Small intestine (tissue), 7 donors: ENCODE results near the gene BARHL1. TPM values are rescaled to one million over a fixed set of nuclear protein-coding genes. Genes with fewer than 3 reads are reported as not detected.
A peak's percentile ranks its signal among the peaks of the same experiment; 100 is the strongest.

ENCODE experiments used
- DNase-seq, 2 donors: peaks; one replicate each; pipeline versions ENCODE4 v3.0.0 to v3.0.0-alpha.2; 2013
- FAIRE-seq: peaks from 2 replicates; lab custom pipeline; 2012; peaks lifted over from hg19 to GRCh38; lab: Jason Lieb, UNC
- H3K27ac ChIP-seq, 3 donors: one replicate each; pipeline ENCODE4 v1.5.1; 2013; ENCODE audit warnings: low read length in 2 of 3, mild to moderate bottlenecking in 2 of 3, control low read depth in 1 of 3, inconsistent platforms in 1 of 3, low read depth in 1 of 3, moderate library complexity in 1 of 3
- H3K27me3 ChIP-seq, 3 donors: one replicate each; pipeline ENCODE4 v1.6.1; 2013; ENCODE audit warnings: low read length in 3 of 3, inconsistent platforms in 1 of 3; ENCODE audit not compliant: control insufficient read depth in 3 of 3, insufficient read depth in 3 of 3
- H3K36me3 ChIP-seq, 3 donors: one replicate each; pipeline ENCODE4 v1.6.1; 2013; ENCODE audit warnings: low read length in 3 of 3, inconsistent platforms in 1 of 3, low read depth in 1 of 3, mild to moderate bottlenecking in 1 of 3, moderate library complexity in 1 of 3; ENCODE audit not compliant: control insufficient read depth in 3 of 3, insufficient read depth in 2 of 3
- H3K4me1 ChIP-seq, 3 donors: one replicate each; pipeline ENCODE4 v1.6.1; 2013; ENCODE audit warnings: low read length in 2 of 3, inconsistent platforms in 1 of 3, low read depth in 1 of 3, mild to moderate bottlenecking in 1 of 3, moderate library complexity in 1 of 3; ENCODE audit not compliant: control insufficient read depth in 3 of 3, insufficient read depth in 2 of 3
- H3K4me3 ChIP-seq, 3 donors: one replicate each; pipeline ENCODE4 v1.5.1; 2013; ENCODE audit warnings: low read length in 3 of 3, control low read depth in 1 of 3, inconsistent platforms in 1 of 3, low read depth in 1 of 3, mild to moderate bottlenecking in 1 of 3, moderate library complexity in 1 of 3
- H3K9me3 ChIP-seq, 2 donors: one replicate each; pipeline ENCODE4 v1.6.1; 2013; ENCODE audit warnings: low read depth in 1 of 2, low read length in 1 of 2; ENCODE audit not compliant: control insufficient read depth in 2 of 2, insufficient read depth in 1 of 2
- WGBS, 3 donors: extraction: QIAGEN DNeasy Blood & Tissue Kit; methylation state at CpG; one replicate each; pipeline ENCODE4 v1.1.7; 2013; 5-methylcytosine and 5-hydroxymethylcytosine counted together
- polyA plus RNA-seq, 4 donors: library from polyadenylated mRNA; stranded (reverse) in 3 of 4; unstranded in 1 of 4; fragments of 200-250 nt in 3 of 4; fragments of 120-200 nt in 1 of 4; gene quantifications; one replicate each; pipeline versions ENCODE4 v1.2.1 to v1.2.3, GENCODE V29; 2013
- donor health status: healthy with polysubstance abuse.
- donor health status: control.
- donor health status: control.
- donor health status: Bipolar disorder and iron deficiency.
- donor health status: healthy.

BARHL1 gene
- polyA plus RNA-seq, 4 donors, result not detected

DNA sequence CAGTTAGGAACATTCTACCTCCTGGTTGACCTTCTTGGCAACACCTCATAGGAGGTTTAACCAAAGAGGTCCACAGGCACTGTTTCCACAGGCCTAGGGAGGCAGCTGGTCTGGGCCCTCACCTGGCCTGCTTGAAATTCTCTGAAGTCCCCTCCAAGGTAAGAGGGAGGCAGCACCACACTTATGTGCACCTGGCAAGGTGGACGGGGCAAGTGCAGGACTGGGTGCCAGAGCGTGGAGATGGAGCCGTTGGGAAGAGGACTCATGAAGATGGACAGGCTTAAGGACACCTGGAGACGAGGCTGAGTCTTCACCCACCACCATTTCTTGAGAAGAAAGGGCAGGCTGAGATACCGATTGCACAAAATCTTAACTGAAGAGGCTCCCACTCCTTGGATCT, 6.6 kb upstream of the BARHL1 start:
- H3K4me1 ChIP-seq, result no peaks in the 10 kb centered on the region
- no peaks in the 10 kb centered on the region for H3K36me3 ChIP-seq
- H3K9me3 ChIP-seq, result no peaks in the 10 kb centered on the region
- H3K27ac ChIP-seq, result no peak overlapping the region
- FAIRE-seq (no peak), DNase-seq (no peak)
- no peak overlapping the region for H3K4me3 ChIP-seq
- H3K27me3 ChIP-seq, result peaks cover 11 to 64% (median 24%) of the 10 kb centered on the region in 3 donors
- 58 to 73% (median 71%) methylated on average over 5 of the region's 5 CpGs for WGBS, 3 donors

DNA sequence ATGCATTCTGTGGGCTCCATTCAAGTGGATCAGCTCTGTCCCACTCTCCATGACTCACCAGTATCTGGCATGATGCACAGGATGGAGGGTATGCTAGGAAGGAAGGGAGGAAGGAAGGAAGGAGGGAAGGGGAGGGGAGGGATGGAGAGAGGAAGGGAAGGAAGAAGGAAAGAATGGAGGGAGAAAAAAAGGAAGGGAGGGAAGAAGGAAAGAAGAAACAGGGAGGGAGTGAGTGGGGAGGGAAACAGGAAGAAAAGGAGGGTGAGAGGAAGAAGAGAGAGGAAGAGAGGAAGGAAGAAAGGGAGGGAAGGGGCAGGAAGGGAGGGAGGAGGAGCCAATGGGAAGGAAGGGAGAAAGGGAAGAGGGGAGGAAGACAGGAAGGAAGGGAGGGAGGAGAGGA, 5.3 kb upstream of the BARHL1 start:
- Histone ChIP-seq H3K36me3 (no peaks in the 10 kb centered on the region), H3K27me3 (peaks cover 12 to 76% (median 35%) of the 10 kb centered on the region in 3 donors), H3K9me3 (no peaks in the 10 kb centered on the region), H3K27ac (no peak overlapping the region), H3K4me3 (no peak overlapping the region), H3K4me1 (peaks cover 0 to 5% (median 0%) of the 10 kb centered on the region in 3 donors)
- FAIRE-seq (no peak), DNase-seq (no peak)

DNA sequence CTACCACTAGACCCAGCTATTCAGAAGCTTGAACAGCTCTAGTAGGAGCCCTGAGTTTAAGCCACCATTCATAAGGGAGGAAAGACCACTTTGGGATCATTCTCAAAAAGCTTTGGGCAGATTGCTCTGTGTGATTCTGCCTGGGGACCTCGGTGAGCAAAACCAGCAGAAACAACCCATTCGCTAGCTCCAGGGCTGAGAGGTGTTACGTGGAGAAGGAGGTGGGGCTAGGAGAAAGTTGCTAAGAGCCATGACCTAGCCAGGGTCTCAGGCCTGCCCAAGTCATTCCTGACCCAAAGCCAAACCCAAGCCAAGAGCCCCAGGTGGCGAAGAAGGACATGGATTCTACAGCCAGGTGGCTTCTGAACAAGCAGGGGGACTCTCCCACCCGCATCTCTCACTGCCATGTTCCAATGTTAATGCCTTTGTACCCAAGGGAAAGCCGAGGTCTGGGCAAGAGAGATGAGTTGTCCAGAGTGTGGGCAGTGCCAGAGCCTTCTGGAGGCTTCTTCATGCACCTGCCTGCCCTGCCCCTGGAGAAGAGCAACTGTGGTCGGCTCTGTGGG, 4.0 kb upstream of the BARHL1 start:
- Histone ChIP-seq H3K27me3 (peaks cover 22 to 80% (median 38%) of the 10 kb centered on the region in 3 donors), H3K27ac (no peak overlapping the region), H3K9me3 (no peaks in the 10 kb centered on the region), H3K36me3 (no peaks in the 10 kb centered on the region), H3K4me3 (no peak overlapping the region), H3K4me1 (peaks cover 0 to 5% (median 0%) of the 10 kb centered on the region in 3 donors)
- WGBS, 3 donors, result 32 to 40% (median 38%) methylated on average over 7 of the region's 7 CpGs
- FAIRE-seq, result no peak
- DNase-seq, result no peak

DNA sequence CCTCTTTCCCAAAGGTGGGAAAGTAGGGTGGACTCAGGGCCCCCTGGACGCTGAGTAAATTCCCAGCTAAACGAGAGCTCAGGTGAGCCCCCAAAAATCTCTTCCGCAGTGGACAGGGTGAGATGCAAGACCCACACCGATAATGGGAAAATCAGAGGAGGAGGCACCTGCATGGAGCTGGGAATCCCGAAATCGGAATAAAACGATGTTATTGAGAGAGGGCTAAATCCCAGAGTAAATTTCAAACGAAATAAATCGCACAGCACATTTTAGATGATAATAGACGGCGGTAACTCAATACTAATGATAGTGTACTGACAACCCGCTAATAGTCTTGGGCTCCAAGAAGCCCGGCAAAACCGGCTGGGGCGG, 3.0 kb upstream of the BARHL1 start:
- WGBS, 3 donors, result 10 to 13% (median 11%) methylated on average over 15 of the region's 15 CpGs
- no peak for FAIRE-seq
- Histone ChIP-seq H3K4me3 (no peak overlapping the region), H3K27ac (no peak overlapping the region), H3K36me3 (no peaks in the 10 kb centered on the region), H3K9me3 (no peaks in the 10 kb centered on the region), H3K4me1 (peaks cover 0 to 5% (median 0%) of the 10 kb centered on the region in 3 donors), H3K27me3 (peaks cover 22 to 89% (median 44%) of the 10 kb centered on the region in 3 donors)
- DNase-seq, result no peak

GRCh38 chr9:132582786-132583583, 579 bp downstream of the BARHL1 start:
- no peak for DNase-seq
- FAIRE-seq, result no peak
- WGBS, 3 donors, result 16 to 26% (median 24%) methylated on average over 37 of the region's 37 CpGs
- Histone ChIP-seq H3K4me3 (no peak overlapping the region), H3K36me3 (no peaks in the 10 kb centered on the region), H3K9me3 (no peaks in the 10 kb centered on the region), H3K27me3 (peaks cover 37 to 97% (median 65%) of the 10 kb centered on the region in 3 donors), H3K4me1 (peaks cover 0 to 5% (median 0%) of the 10 kb centered on the region in 3 donors), H3K27ac (no peak overlapping the region)

DNA sequence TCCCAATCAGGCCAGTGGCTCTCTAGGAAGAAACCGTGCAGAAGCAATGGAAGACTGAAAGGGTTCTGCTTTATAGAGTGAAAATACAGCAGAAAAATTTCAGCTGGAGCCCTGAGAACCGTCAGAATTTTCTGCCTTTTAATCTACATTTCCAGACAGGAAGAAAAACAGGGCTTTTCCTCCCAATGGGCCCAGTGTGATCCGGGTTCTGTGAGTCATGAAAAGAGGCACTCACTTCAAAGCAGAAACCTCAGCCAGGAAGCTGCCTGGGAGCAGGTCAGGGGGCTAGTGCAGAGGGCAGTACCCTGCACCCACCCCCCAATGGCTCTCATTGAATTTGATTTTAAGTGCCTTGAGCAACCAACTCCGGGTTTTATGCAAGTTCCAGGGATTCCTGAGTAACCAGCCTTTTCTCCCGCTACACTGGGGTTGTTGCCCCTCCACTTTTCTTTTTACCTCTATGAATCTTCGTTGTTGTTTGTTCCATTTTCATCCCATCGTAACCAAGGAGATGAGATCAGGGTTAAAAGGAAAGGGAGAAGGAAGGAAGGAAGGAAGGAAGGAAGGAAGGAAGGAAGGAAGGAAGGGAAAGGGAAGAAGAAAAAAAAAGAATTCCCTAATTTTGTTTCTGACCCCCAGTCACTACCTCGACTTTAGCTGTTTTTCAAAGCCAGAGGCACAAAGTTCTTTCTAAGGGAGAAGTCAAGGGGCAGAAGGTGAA, 1.3 kb downstream of the BARHL1 start:
- 6 to 7% (median 6%) methylated on average over 8 of the region's 8 CpGs for WGBS, 3 donors
- no peak for FAIRE-seq
- no peak overlapping the region for H3K27ac ChIP-seq
- peak in 1 of 2 donors; percentile 4 for DNase-seq
- peaks cover 37 to 97% (median 65%) of the 10 kb centered on the region in 3 donors for H3K27me3 ChIP-seq
- H3K36me3 ChIP-seq, result no peaks in the 10 kb centered on the region
- H3K4me3 ChIP-seq, result no peak overlapping the region
- no peaks in the 10 kb centered on the region for H3K9me3 ChIP-seq
- H3K4me1 ChIP-seq, result peaks cover 0 to 5% (median 0%) of the 10 kb centered on the region in 3 donors

- WGBS, 3 donors, result 7 to 16% (median 14%) methylated on average over 30 of the region's 30 CpGs
- Histone ChIP-seq H3K27ac (no peak overlapping the region), H3K36me3 (no peaks in the 10 kb centered on the region), H3K4me3 (no peak overlapping the region), H3K9me3 (peaks cover 0 to 3% of the 10 kb centered on the region in 2 donors), H3K27me3 (peaks cover 35 to 96% (median 67%) of the 10 kb centered on the region in 3 donors), H3K4me1 (peaks cover 0 to 5% (median 0%) of the 10 kb centered on the region in 3 donors)
- FAIRE-seq (no peak), DNase-seq (peak in 1 of 2 donors; percentile 3)
Observed at GRCh38 chr9:132584601-132585560, 2.5 kb downstream of the BARHL1 start.
